ENCODE data around the gene NCK2.

The NCK2 gene

DNA sequence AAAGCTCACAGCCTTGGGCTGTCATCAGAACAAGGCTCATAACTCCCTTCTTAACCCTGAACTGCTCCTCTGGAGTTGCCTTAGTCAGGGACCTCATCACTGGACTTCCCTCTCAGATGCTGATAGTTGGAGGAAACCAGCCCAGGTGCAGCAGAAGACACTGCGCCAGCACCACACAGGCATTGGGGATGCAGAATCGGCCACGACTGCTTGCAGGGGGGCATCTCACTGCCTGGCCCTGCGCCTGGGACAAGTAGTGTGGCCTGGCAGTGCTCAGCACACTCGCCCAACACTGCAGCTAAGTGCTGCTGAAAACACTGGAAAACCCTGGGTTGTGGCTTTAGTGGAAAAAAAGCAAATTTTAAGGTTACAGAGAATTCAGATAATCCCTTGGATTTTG, 68.7 kb downstream of the NCK2 start:
- H3K79me2 ChIP-seq (ENCODE audit: insufficient read depth, low read length): peaks cover 77% of the 10 kb centered on the region
- H4K20me1 ChIP-seq (ENCODE audit: insufficient read depth, low read length, poor library complexity, severe bottlenecking): peaks cover 3% of the 10 kb centered on the region
- H3F3A ChIP-seq (ENCODE audit: low read depth): no peaks in the 10 kb centered on the region
- H3K4me3 ChIP-seq (ENCODE audit: low read length, poor library complexity, severe bottlenecking): no peak overlapping the region
- no peak overlapping the region for H3K4me2 ChIP-seq (ENCODE audit: low read depth, low read length, poor library complexity, severe bottlenecking)
- H2AFZ ChIP-seq (ENCODE audit: low read length): no peak overlapping the region
- no peaks in the 10 kb centered on the region for H3K9me3 ChIP-seq (ENCODE audit: insufficient read depth, low read depth, low read length)
- no peak overlapping the region for H3K9ac ChIP-seq (ENCODE audit: low read depth, low read length, poor library complexity, severe bottlenecking)
- TF ChIP-seq EZH2phosphoT487 (IDR thresholded peaks at IDR 0.05; ENCODE audit: borderline replicate concordance): no peak
- TF ChIP-seq, protein P1, sequence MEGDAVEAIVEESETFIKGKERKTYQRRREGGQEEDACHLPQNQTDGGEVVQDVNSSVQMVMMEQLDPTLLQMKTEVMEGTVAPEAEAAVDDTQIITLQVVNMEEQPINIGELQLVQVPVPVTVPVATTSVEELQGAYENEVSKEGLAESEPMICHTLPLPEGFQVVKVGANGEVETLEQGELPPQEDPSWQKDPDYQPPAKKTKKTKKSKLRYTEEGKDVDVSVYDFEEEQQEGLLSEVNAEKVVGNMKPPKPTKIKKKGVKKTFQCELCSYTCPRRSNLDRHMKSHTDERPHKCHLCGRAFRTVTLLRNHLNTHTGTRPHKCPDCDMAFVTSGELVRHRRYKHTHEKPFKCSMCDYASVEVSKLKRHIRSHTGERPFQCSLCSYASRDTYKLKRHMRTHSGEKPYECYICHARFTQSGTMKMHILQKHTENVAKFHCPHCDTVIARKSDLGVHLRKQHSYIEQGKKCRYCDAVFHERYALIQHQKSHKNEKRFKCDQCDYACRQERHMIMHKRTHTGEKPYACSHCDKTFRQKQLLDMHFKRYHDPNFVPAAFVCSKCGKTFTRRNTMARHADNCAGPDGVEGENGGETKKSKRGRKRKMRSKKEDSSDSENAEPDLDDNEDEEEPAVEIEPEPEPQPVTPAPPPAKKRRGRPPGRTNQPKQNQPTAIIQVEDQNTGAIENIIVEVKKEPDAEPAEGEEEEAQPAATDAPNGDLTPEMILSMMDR (conservative IDR thresholded peaks at IDR 0.05; ENCODE audit: low read length): no peak
- H3K4me1 ChIP-seq (ENCODE audit: insufficient read depth, low read length, poor library complexity, severe bottlenecking): no peaks in the 10 kb centered on the region
- H3K9me2 ChIP-seq (replicated peaks; ENCODE audit: low read depth, low read length): no peaks in the 10 kb centered on the region
- H3K36me3 ChIP-seq (ENCODE audit: insufficient read depth, low read length): peaks cover 13% of the 10 kb centered on the region
- H3K27me3 ChIP-seq (ENCODE audit: insufficient read depth, low read length, poor library complexity, severe bottlenecking): no peaks in the 10 kb centered on the region

DNA sequence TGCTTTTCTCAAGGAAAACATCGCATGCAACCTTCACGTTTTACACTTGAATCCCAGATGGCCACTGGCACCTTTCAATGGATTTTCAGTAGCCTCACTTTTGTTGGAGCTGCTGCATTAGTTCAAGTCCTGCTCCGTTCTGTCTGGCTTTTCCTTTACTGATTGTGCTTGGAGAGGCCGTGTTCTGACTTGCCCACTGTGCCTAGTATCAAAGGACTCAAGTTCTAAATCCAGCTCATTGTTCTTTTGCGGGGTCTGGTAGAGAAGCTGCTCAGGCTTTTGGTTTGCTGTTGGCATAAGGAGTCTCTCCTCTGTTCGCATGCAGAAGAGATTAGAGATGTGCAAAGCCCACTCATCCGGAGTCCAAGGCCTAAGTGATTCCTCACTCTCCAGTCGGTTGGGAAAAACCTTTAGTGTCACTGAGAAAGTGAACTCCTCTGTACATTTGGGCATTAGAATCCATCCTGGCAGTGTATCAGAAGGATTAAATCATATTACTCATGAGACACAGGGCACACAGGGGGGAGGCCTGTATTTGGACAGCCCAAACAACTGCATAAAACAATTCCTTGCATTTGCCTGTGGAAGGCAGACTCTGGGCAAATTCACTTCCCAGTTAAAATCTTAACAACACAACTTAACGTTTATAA, 69.7 kb downstream of the NCK2 start:
- no peaks in the 10 kb centered on the region for H3K27me3 ChIP-seq (ENCODE audit: insufficient read depth, low read length, poor library complexity, severe bottlenecking)
- peaks cover 3% of the 10 kb centered on the region for H4K20me1 ChIP-seq (ENCODE audit: insufficient read depth, low read length, poor library complexity, severe bottlenecking)
- peaks cover 13% of the 10 kb centered on the region for H3K36me3 ChIP-seq (ENCODE audit: insufficient read depth, low read length)
- H3K9me3 ChIP-seq (ENCODE audit: insufficient read depth, low read depth, low read length): no peaks in the 10 kb centered on the region
- no peaks in the 10 kb centered on the region for H3K4me1 ChIP-seq (ENCODE audit: insufficient read depth, low read length, poor library complexity, severe bottlenecking)
- H3K9me2 ChIP-seq (replicated peaks; ENCODE audit: low read depth, low read length): no peaks in the 10 kb centered on the region
- no peaks in the 10 kb centered on the region for H3F3A ChIP-seq (ENCODE audit: low read depth)
- no peak for TF ChIP-seq EZH2phosphoT487 (IDR thresholded peaks at IDR 0.05; ENCODE audit: borderline replicate concordance)
- TF ChIP-seq, protein P1 (conservative IDR thresholded peaks at IDR 0.05; ENCODE audit: low read length): no peak
- H3K9ac ChIP-seq (ENCODE audit: low read depth, low read length, poor library complexity, severe bottlenecking): no peak overlapping the region
- H3K79me2 ChIP-seq (ENCODE audit: insufficient read depth, low read length): peaks cover 74% of the 10 kb centered on the region
- H3K4me2 ChIP-seq (ENCODE audit: low read depth, low read length, poor library complexity, severe bottlenecking): no peak overlapping the region
- no peak overlapping the region for H2AFZ ChIP-seq (ENCODE audit: low read length)
- H3K4me3 ChIP-seq (ENCODE audit: low read length, poor library complexity, severe bottlenecking): no peak overlapping the region

DNA sequence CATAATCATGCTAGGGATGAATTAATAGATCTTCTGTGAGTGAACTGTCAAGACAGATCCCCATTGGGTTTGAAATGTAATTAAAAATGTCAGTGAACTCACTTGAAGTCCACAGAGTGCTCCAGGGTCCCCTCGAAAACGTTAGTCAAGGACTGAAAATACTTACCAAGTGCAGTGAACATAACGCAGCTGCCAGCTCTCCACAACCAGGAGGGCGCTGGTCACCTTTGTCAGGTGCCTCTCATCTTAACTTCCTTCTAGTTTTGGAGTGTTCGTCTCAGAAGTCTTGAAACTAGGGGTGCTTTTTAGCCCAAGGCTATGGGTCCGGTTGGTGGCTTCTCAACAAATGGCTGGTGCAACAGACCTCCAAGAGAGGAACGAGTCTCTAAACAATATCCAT, 70.7 kb downstream of the NCK2 start:
- Histone ChIP-seq H3K27me3 (ENCODE audit: insufficient read depth, low read length, poor library complexity, severe bottlenecking) (no peaks in the 10 kb centered on the region), H3K9me2 (replicated peaks; ENCODE audit: low read depth, low read length) (no peaks in the 10 kb centered on the region), H3K9me3 (ENCODE audit: insufficient read depth, low read depth, low read length) (no peaks in the 10 kb centered on the region), H4K20me1 (ENCODE audit: insufficient read depth, low read length, poor library complexity, severe bottlenecking) (peaks cover 3% of the 10 kb centered on the region), H3K4me2 (ENCODE audit: low read depth, low read length, poor library complexity, severe bottlenecking) (no peak overlapping the region), H3F3A (ENCODE audit: low read depth) (no peaks in the 10 kb centered on the region), H3K79me2 (ENCODE audit: insufficient read depth, low read length) (peaks cover 74% of the 10 kb centered on the region), H3K4me1 (ENCODE audit: insufficient read depth, low read length, poor library complexity, severe bottlenecking) (no peaks in the 10 kb centered on the region), H3K36me3 (ENCODE audit: insufficient read depth, low read length) (peaks cover 16% of the 10 kb centered on the region), H2AFZ (ENCODE audit: low read length) (no peak overlapping the region), H3K4me3 (ENCODE audit: low read length, poor library complexity, severe bottlenecking) (no peak overlapping the region), H3K9ac (ENCODE audit: low read depth, low read length, poor library complexity, severe bottlenecking) (no peak overlapping the region)
- TF ChIP-seq, protein P1 (conservative IDR thresholded peaks at IDR 0.05; ENCODE audit: low read length): no peak
- no peak for TF ChIP-seq EZH2phosphoT487 (IDR thresholded peaks at IDR 0.05; ENCODE audit: borderline replicate concordance)

Measured in Loucy (cell line).